DND-41 (cell line): ENCODE data around the gene CTBP1.

Experiments
- ATAC-seq: fragments of 200-7000 bp; cut with Tn5 transposase; 3 replicates; pipeline ENCODE4 v1.9.1; 2021; ENCODE audit warnings: low read depth; ENCODE audit not compliant: insufficient read depth
- DNase-seq: peaks from one replicate; pipeline ENCODE4 v3.0.0-alpha.2; 2020
- H2AFZ ChIP-seq: 2 replicates; pipeline ENCODE4 v1.6.0; 2012; ENCODE audit warnings: low read depth, low read length
- H3K27ac ChIP-seq: 2 replicates; pipeline ENCODE4 v1.5.1; 2012; ENCODE audit warnings: low read length, inconsistent platforms
- H3K27me3 ChIP-seq: fragments of 200-600 bp; sonication (generic); 2 replicates; pipeline ENCODE4 v1.6.0; 2012; ENCODE audit warnings: low read length, mild to moderate bottlenecking, inconsistent platforms; ENCODE audit not compliant: insufficient read depth, poor library complexity
- H3K36me3 ChIP-seq: 2 replicates; pipeline ENCODE4 v1.5.1; 2012; ENCODE audit warnings: low read length, inconsistent platforms; ENCODE audit not compliant: insufficient read depth
- H3K4me1 ChIP-seq: 2 replicates; pipeline ENCODE4 v1.5.1; 2012; ENCODE audit warnings: mild to moderate bottlenecking, low read length; ENCODE audit not compliant: insufficient read depth
- H3K4me2 ChIP-seq: 2 replicates; pipeline ENCODE4 v1.6.0; 2012; ENCODE audit warnings: mild to moderate bottlenecking, moderate library complexity, low read length, inconsistent platforms; ENCODE audit not compliant: insufficient read depth
- H3K4me3 ChIP-seq, 2 experiments: fragments of 200-600 bp in 1 of 2; shearing (Covaris generic) in 1 of 2; 2 replicates each; pipeline ENCODE4 v1.5.1; 2012 to 2016; ENCODE audit warnings: inconsistent platforms in 2 of 2, low read length in 2 of 2, mild to moderate bottlenecking in 2 of 2, low read depth in 1 of 2, moderate library complexity in 1 of 2
- H3K79me2 ChIP-seq: 2 replicates; pipeline ENCODE4 v1.6.0; 2012; ENCODE audit warnings: low read length, inconsistent platforms; ENCODE audit not compliant: insufficient read depth
- H3K9ac ChIP-seq: 2 replicates; pipeline ENCODE4 v1.6.0; 2012; ENCODE audit warnings: low read depth, mild to moderate bottlenecking, inconsistent platforms, low read length, moderate library complexity
- H3K9me3 ChIP-seq: 2 replicates; pipeline ENCODE4 v1.5.1; 2012; ENCODE audit warnings: low read length, moderate library complexity, mild to moderate bottlenecking, inconsistent platforms; ENCODE audit not compliant: insufficient read depth, severe bottlenecking
- H4K20me1 ChIP-seq: 2 replicates; pipeline ENCODE4 v1.6.0; 2012; ENCODE audit warnings: low read length; ENCODE audit not compliant: insufficient read depth
- CTCF ChIP-seq: IDR thresholded peaks from 2 replicates; pipeline ENCODE4 v1.5.1; 2012; ENCODE audit warnings: borderline replicate concordance, low read length, moderate library complexity, mild to moderate bottlenecking; ENCODE audit not compliant: poor library complexity, severe bottlenecking; ENCODE audit errors: extremely low read depth
- EZH2 ChIP-seq: IDR thresholded peaks from 3 replicates; pipeline ENCODE4 v1.6.1; 2012; ENCODE audit warnings: borderline replicate concordance, low read depth, mild to moderate bottlenecking, moderate library complexity, low read length, inconsistent platforms; ENCODE audit not compliant: severe bottlenecking

CTBP1 gene

GRCh38 chr4:1180663-1181062, 68.3 kb downstream of the CTBP1 start:
- no peak overlapping the region for H2AFZ ChIP-seq
- ATAC-seq, result no peak

GRCh38 chr4:1179976-1180375, 69.0 kb downstream of the CTBP1 start:
- no peak overlapping the region for H2AFZ ChIP-seq
- no peak overlapping the region for H3K4me3 ChIP-seq
- no peak for DNase-seq

More at GRCh38 chr4:1180663-1181062, 68.3 kb downstream of the CTBP1 start:
- no peak overlapping the region for H3K9ac ChIP-seq
- H3K36me3 ChIP-seq, result no peaks in the 10 kb centered on the region
- H3K27ac ChIP-seq, result no peak overlapping the region
- H3K9me3 ChIP-seq, result peaks cover 13% of the 10 kb centered on the region
- no peak for DNase-seq
- H4K20me1 ChIP-seq, result no peaks in the 10 kb centered on the region
- TF ChIP-seq EZH2 (no peak), CTCF (no peak)
- no peak overlapping the region for H3K4me2 ChIP-seq
- H3K27me3 ChIP-seq, result no peaks in the 10 kb centered on the region
- H3K4me1 ChIP-seq, result peaks cover 3% of the 10 kb centered on the region
- no peaks in the 10 kb centered on the region for H3K79me2 ChIP-seq
- no peak overlapping the region for H3K4me3 ChIP-seq

GRCh38 chr4:1179089-1179441, 69.9 kb downstream of the CTBP1 start:
- Histone ChIP-seq H3K9me3 (peaks cover 13% of the 10 kb centered on the region), H2AFZ (no peak overlapping the region), H3K36me3 (no peaks in the 10 kb centered on the region), H3K4me1 (no peaks in the 10 kb centered on the region; the same call in 1 of the 2 replicates), H3K27ac (no peak overlapping the region), H3K9ac (no peak overlapping the region), H3K4me3 (no peak overlapping the region), H4K20me1 (no peaks in the 10 kb centered on the region), H3K27me3 (no peaks in the 10 kb centered on the region), H3K4me2 (no peak overlapping the region), H3K79me2 (no peaks in the 10 kb centered on the region)
- no peak for DNase-seq
- TF ChIP-seq CTCF (no peak), EZH2 (no peak)
- ATAC-seq, result no peak

More at GRCh38 chr4:1179976-1180375, 69.0 kb downstream of the CTBP1 start:
- H3K9ac ChIP-seq, result no peak overlapping the region
- peaks cover 3% of the 10 kb centered on the region for H3K4me1 ChIP-seq
- no peak for ATAC-seq
- H3K9me3 ChIP-seq, result peaks cover 13% of the 10 kb centered on the region
- no peaks in the 10 kb centered on the region for H3K36me3 ChIP-seq
- H4K20me1 ChIP-seq, result no peaks in the 10 kb centered on the region
- H3K27ac ChIP-seq, result no peak overlapping the region
- TF ChIP-seq CTCF (no peak), EZH2 (no peak)
- H3K79me2 ChIP-seq, result no peaks in the 10 kb centered on the region
- no peak overlapping the region for H3K4me2 ChIP-seq
- no peaks in the 10 kb centered on the region for H3K27me3 ChIP-seq
